Measurements from ENCODE around the gene KATNB1.
"Not testable (repeated sequence)": the region's sequence is repeated elsewhere in the genome, so short reads cannot be mapped to it uniquely, and the experiment has no call there.

KATNB1 gene

GRCh38 chr16:57703416-57704010 lies 32.1 kb upstream of the KATNB1 start:
- FAIRE-seq: no peak

GRCh38 chr16:57704011-57704904 lies 31.3 kb upstream of the KATNB1 start:
- FAIRE-seq: no peak

- no peak for FAIRE-seq
Measured at GRCh38 chr16:57704905-57705852, 30.4 kb upstream of the KATNB1 start.

DNA sequence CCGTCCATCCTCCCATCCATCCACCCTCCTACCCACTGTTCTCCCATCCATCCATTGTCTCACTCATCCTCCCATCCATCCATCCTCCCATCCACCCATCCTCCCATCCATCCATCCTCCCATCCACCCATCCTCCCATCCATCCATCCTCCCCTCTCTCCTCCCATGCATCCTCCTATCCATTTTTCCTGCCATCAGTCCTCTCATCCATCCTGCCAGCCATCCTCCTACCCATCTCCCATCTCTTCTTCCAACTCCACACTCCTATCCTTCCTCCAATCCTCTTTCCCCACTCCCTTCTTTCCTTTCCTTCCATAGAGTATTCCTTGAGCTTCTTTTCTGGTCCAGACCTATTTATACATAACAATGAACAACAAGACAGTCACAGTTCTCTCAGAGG lies 28.9 kb upstream of the KATNB1 start:
- no peak for FAIRE-seq

GRCh38 chr16:57707331-57707730 lies 28.2 kb upstream of the KATNB1 start:
- FAIRE-seq: no peak

- no peak for FAIRE-seq
Measured at GRCh38 chr16:57708168-57708567, 27.4 kb upstream of the KATNB1 start.

GRCh38 chr16:57709663-57710062 lies 25.9 kb upstream of the KATNB1 start:
- no peak for FAIRE-seq

DNA sequence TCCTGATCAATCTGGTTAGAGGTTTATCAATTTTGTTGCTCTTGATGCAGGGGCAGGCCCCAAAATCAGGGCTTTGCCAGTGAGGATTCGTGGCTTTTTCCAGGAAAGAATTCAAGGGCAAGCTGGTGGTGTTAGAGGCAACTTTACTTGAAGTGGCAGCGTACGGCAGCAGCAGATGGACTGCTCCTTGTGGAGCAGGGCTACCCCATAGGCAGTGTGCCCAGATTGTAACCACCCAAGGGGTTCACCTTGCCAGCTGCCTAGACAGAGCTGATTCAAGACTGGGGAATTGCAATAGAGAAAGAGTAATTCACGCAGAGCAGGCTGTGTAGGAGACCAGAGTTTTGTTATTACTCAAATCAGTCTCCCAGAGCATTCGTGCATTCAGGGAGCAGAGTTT lies 24.2 kb upstream of the KATNB1 start:
- FAIRE-seq: no peak

DNA sequence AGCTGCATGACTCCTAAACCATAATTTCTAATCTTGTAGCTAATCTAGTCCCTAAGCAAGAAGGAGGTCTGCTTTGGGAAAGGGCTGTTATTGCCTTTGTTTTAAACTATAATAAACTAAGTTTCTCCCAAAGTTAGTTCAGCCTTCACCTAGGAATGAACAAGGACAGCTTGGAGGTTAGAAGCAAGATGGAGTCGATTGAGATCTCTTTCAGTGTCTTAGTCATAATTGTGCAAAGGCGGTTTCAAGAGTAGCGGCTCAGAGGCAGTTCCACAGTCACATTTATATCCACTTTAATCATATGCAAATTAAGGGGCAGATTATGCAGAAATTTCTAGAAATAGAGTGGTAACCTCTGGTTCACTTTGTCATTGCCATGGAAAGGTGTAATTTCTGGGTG lies 23.6 kb upstream of the KATNB1 start:
- no peak for FAIRE-seq

DNA sequence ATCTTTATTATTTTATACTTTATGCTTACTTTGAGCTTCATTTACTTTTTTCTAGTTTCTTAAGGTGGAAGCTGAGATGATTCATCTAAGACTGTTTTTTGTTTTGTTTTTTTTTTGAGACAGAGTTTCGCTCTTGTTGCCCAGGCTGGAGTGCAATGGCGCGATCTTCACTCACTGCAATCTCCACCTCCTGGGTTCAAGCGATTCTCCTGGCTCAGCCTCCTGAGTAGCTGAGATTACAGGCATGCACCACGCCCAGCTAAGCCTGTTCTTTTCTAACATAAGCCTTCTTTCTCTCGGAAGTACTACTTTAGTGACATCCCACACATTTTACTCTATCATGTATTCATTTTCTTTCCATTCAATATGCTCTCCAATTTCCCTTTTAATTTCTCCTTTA lies 23.0 kb upstream of the KATNB1 start:
- FAIRE-seq: not testable (repeated sequence)

DNA sequence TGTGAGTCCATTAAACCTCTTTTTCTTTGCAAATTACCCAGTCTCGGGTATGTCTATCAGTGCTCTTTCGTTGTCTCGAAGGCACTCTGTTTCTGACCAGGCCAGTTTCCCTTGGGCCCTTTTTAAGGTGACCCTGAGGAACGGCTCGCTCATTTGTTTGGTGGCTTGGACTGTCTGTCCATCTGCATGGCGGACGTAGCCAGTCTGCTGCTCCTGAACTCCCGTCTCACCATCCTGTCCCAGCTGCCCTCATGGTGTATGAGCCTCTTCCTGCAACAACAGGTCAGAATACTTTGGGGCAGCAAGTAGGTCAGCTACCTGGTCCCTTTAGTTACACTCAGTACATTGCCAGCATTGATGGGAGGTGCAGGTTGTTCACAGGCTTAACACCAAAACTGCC lies 22.0 kb upstream of the KATNB1 start:
- no peak for FAIRE-seq

DNA sequence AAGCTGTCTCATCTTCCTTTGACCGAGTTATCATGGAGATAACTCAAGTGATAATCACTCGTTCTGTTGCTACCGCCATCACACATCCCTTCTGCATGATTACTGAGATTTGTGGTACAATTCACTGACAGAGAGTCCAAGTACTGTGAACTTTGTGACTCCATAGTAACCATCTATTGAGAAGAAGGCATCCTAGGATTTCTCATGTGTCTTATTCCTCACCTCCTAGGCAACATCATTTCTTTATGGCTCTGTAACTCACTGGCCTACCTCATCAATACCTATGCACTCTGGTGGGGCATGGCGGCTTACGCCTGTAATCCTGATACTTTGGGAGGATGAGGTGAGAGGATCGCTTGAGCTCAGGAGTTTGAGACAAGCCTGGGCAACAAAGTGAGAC lies 21.5 kb upstream of the KATNB1 start:
- FAIRE-seq: no peak

GRCh38 chr16:57720142-57720575 lies 15.4 kb upstream of the KATNB1 start:
- no peak for FAIRE-seq

GRCh38 chr16:57721356-57722209 lies 14.0 kb upstream of the KATNB1 start:
- FAIRE-seq: no peak

- no peak for FAIRE-seq
Measured at GRCh38 chr16:57722210-57722499, 13.4 kb upstream of the KATNB1 start.

DNA sequence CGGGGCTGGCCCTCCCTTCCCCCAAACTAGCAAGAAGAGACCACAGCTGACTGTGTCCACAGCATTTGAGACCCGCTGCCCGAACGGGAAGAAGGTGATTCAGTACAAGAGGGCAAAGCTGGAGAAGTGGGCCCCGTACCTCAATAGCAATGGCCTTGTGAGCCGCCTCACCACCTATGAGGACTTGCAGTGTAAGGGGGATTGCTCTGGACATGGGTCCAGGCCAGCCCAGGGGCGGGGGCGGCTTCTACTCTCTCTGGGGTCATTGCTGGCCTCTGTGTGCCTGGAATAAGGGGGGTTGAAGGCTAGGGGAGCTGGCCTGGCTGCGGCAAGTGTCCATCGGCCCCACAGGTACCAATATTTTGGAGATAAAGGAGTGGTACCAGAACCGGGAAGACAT lies 12.9 kb upstream of the KATNB1 start:
- FAIRE-seq: no peak

GRCh38 chr16:57723170-57723569 lies 12.4 kb upstream of the KATNB1 start:
- FAIRE-seq: no peak

DNA sequence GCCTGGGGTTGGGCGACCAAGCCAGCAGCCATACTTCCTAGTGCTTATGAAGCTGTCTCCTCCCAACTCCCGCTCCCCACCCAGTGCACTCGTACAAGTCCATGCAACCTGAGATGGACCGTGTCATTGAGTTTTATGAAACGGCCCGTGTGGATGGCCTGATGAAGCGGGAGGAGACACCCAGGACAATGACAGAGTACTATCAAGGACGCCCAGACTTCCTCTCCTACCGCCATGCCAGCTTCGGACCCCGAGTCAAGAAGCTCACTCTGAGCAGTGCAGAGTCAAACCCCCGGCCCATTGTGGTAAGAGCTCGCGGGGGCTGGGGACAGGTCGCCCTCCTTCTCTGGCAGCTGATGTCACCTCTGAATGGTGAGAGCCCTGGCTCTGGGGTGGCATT lies 11.0 kb upstream of the KATNB1 start:
- FAIRE-seq: no peak

DNA sequence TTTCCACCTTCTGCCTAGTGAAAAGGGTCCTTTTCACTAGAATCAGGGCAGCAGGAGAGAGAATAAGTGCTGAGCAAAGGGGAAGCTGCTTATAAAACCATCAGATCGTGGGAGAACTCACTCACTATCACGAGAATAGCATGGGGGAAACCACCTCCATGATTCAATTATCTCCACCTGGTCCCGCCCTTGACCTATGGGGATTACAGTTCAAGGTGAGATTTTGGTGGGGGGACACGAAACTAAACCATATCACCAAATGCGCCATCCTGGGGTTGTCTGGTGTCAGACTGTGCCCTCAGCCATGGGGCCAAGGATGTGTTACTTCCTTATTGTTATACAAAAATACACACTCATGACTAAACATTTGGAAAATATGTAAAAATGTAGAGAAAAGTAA lies 10.4 kb upstream of the KATNB1 start:
- FAIRE-seq: no peak

GRCh38 chr16:57725554-57725953 lies 10.0 kb upstream of the KATNB1 start:
- FAIRE-seq: no peak

DNA sequence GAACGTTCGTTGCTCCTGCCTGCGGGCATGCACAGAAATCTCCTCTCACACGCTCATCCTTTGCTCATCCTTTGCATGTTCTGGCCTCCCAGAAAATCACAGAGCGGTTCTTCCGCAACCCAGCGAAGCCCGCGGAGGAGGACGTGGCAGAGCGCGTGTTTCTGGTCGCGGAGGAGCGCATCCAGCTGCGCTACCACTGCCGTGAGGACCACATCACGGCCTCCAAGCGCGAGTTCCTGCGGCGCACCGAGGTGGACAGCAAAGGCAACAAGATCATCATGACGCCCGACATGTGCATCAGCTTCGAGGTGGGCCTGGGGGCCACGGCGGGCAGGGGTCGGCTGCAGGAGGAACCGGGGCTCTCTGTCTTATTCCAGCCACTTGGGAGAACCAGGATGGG lies 9.6 kb upstream of the KATNB1 start:
- FAIRE-seq: no peak

GRCh38 chr16:57726433-57726947 lies 9.1 kb upstream of the KATNB1 start:
- no peak for FAIRE-seq

Measured in G401.6 (cell line).